GM12873 (cell line): Measurements from ENCODE around the gene OLIG2.

ENCODE experiments used
- TF ChIP-seq, protein P1 (sequence below): IDR thresholded peaks from 2 replicates; pipeline ENCODE4 v1.5.1; 2012; ENCODE audit warnings: low read depth, mild to moderate bottlenecking, moderate library complexity, low read length, control low read depth; ENCODE audit not compliant: insufficient read depth; ENCODE audit errors: missing control alignments

Gene OLIG2

DNA sequence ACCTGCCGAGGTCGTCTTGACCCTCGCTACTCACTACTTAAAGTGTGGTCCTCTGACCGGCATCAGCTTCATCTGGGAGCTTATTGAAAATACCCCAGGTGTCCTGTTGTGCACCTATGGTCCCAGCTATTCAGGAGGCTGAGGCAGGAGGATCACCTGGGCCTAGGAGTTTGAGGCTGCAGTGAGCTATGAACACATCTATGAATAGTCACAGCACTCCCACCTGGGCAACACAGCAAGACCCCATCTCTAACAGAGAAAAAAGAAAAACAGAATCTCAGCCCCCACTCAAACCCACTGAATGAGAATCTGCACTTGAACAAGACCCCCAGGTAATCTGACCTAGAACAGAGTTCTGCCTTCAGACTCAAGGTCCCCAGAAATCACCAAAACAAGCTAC is 35.5 kb downstream of the OLIG2 start:
- TF ChIP-seq, protein P1, sequence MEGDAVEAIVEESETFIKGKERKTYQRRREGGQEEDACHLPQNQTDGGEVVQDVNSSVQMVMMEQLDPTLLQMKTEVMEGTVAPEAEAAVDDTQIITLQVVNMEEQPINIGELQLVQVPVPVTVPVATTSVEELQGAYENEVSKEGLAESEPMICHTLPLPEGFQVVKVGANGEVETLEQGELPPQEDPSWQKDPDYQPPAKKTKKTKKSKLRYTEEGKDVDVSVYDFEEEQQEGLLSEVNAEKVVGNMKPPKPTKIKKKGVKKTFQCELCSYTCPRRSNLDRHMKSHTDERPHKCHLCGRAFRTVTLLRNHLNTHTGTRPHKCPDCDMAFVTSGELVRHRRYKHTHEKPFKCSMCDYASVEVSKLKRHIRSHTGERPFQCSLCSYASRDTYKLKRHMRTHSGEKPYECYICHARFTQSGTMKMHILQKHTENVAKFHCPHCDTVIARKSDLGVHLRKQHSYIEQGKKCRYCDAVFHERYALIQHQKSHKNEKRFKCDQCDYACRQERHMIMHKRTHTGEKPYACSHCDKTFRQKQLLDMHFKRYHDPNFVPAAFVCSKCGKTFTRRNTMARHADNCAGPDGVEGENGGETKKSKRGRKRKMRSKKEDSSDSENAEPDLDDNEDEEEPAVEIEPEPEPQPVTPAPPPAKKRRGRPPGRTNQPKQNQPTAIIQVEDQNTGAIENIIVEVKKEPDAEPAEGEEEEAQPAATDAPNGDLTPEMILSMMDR = no peak

DNA sequence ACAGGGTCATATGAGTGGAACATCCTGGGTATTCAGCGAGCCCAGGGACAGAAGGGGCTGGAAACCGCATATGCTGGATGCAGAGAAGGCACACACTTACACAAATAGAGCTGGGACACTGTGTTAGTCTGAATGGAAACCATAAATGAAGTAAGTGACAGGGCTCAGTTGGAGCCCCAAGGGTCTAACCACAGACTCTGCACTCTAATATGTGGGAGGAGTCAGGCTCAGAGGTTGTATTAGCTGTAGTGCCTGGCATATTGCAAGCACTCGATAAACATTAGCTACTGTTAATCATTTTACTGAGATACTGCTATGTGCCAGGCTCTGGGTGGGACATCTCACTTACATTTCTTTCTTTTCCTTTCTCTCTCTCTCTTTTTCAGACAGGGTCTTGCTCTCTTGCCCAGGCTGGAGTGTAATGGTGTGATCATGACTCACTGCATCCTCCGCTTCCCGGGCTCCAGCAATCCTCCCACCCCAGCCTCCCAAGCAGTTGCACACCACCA is 37.7 kb downstream of the OLIG2 start:
- TF ChIP-seq, protein P1 = no peak

DNA sequence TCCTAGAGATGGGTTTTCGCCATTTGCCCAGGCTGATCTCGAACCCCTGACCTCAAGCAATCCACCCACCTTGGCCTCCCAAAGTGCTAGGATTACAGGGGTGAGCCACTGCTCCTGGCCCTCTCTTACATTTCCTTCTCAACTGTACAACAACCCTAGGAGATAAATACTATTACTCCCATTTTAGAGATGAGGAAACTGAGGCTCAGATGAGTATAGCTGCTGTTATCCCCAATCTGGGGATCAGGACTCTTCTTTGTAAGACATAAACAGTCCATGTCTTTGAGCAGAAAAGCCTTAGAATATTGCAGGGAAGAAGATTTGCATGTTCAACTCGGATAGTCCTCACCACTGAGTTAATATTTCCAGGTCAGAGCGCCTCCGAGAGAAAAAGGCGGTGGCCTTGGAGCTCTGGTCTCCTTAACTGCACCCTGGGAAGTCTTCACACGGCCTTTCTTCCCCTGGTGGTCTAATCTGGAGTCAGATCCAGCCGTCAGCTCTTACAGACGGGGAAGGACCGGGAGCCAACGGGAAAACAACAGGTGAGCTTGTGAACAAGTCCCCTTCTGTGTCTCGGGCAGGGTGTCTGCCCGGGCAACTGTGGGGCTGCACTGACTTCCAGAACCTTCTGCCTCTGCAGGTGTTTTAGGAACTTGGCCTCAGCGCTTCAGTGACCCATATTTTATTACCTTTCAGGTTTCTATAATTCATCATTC is 38.3 kb downstream of the OLIG2 start:
- TF ChIP-seq, protein P1 = no peak

DNA sequence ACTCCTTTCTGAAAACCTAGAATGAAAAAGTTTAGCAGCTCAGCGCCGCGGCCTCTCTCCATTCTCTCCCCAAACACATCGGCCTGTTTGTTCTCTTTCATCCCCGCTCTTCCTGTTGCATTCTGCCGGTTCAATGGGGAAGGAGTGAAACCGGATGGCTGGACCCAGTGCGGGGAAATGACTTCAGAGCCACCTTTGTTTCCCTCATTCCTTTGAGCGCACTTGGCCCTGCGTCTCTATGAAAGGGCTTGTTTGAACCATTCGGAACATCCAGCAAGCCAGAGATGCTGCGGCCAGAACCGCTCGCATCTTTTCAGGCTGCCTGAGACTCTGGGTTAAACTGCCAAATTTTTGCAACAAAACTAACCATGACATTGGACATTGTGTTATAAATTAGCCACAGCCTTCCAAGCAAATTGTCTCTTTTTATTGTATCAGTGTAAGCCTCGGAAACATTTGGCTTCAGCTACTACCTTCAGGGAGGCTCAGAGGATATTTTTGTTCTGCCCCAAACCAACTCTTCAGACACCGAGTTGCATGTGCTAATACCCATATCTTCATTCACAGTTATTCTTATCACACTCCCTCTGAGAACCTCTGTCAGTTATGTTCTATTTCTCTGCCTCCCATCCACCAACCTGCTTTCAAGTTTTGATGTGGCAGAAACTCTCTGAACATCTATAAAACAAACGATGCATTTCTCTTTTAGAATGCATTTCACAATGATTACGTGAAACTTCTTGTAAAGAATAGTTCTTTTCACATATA is 39.1 kb downstream of the OLIG2 start:
- TF ChIP-seq, protein P1 = no peak

DNA sequence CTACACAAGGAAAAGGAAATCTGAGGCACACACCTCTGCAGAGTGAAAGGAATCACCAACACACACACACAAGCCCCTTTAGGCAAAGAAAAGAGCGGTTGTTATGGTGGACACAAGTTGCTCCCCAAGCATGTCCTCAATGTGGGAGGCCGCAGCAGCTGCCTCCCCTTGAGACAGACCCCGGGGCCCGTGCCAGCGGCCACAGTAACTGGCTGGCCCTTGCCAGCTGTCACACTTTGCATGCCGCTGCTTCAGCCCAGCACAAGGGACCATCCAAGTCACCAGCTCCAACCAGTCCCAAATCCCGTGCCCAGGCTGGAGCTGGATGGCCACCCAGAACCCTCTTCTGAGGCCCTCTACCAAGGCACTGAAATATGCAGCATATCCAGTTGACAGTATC is 41.3 kb downstream of the OLIG2 start:
- TF ChIP-seq, protein P1 = no peak

DNA sequence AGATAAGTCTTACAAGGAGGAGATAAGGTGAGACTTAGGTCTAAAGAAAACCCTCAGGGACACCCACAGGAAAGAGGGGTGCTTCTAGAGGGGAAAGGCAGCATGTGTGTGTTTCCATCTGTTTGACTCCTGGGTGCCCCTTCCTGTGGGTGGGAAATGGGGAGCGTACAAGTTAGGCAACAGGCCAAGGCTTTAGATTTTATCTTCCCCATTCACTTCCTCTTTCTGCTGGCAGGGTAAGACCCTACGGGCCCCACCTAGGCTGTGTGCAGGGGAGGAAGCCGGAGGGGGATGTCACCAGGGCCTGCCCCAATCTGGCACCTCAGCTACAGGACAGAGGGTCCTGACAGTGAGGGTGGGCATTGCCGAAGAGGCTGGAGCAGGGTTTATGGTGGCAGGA is 41.7 kb downstream of the OLIG2 start:
- TF ChIP-seq, protein P1 = no peak

DNA sequence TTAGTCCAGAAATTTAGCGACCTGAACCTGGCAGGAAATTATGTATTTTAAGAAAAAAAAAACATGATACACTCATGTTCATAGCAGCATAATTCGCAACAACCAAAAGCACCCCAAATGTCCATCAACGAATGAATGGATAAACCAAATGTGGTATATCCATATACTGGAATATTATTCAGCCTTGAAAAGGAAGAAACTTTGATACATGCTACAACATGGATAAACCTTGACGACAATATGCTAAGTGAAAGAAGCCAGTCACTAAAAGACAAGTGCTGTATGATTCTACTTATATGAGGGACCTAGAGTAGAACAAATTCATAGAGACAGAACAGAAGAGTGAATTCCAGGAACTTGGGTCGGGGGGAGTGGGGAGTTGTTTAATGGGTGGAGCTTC is 43.5 kb downstream of the OLIG2 start:
- TF ChIP-seq, protein P1 = no peak
